ENCODE measurements around the gene GALP.
"Not testable (repeated sequence)": the region's sequence is repeated elsewhere in the genome, so short reads cannot be mapped to it uniquely, and the experiment has no call there.

The GALP gene

GRCh38 chr19:56148096-56148495 lies 27.7 kb upstream of the GALP start:
- no peak for DNase-seq (ENCODE audit: low spot score)

- not testable (repeated sequence) for DNase-seq (ENCODE audit: low spot score)
Measured at GRCh38 chr19:56148955-56149655, 26.7 kb upstream of the GALP start.

DNA sequence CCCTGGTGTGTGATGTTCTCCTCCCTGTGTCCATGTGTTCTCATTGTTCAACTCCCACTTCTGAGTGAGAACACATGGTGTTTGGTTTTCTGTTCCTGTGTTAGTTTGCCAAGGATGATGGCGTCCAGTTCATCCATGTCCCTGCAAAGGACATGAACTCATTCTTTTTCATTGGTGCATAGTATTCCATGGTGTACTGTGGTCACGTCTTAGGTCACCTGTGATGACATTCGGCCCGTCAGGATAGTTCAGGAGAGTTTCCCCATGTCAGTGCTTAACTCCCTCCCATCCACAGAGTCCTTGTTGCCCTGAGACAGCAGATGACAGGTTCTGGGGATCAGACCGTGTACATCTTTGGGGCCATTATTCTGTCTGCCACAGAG lies 26.2 kb upstream of the GALP start:
- no peak for DNase-seq (ENCODE audit: low spot score)

DNA sequence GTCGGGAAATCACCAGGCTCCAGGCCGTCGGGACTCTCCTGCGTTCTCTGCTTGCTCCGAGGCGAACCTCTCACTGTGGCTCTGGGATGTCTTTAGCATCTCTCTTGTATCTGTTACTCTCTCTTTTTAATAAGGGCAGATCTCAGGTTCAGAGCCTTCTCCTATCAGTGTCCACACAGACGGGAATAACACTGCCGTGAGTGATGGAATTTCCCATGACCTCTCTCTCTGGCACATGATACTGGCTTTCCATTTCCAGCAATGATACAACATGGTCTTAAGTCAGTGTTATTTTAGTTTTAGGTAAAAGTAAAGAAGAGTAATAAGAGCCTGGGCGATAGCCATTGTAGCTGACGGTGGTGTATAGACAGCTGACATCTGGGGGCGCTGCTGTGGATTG lies 25.4 kb upstream of the GALP start:
- DNase-seq (ENCODE audit: low spot score): no peak

DNA sequence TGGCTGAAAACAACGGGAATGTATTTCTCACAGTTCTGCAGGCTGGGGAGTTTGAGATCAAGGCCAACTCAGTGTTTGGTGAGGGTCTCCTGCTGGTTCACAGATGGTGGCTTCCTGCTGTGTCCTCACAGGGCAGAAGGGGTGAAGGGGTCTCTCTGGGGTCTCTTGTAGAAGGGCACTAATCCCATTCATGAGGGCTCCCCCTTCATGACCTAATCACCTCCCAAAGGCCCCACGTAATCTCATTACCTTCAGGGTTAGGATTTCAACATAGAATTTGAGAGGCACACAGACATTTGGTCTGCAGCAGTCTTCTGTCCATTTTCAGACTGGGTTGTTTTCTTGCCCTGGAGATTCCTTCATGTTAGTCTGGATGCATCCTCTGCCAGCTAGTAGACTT lies 23.2 kb upstream of the GALP start:
- DNase-seq (ENCODE audit: low spot score): no peak

GRCh38 chr19:56153507-56153906 lies 22.3 kb upstream of the GALP start:
- no peak for DNase-seq (ENCODE audit: low spot score)

DNA sequence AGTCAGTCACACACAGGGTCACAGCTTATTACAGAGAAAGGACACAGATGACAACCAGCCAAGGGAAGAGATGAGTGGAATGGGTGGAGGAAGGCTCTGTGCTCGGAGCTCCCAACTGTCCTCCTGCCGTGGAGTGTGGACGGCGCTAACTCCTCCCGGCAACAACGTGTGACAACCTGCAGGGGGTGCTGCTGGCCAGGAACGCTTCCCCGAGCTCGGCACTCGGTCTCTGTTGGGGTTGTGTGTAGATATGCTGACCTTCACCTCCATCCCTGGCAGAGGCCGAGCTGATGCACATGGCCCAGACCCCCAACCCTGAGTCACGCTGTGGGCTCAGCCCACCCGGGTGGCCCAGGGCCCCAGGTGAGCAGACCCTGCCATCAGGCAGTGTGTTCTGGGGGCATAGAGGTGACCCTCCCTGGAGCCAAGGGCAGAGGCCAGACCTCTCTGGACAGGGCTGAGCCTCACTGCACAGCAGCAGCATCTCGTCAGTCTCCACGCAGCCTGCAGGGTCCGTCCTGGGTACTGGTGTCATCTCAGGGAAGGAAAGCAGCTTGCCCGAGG lies 20.6 kb upstream of the GALP start:
- DNase-seq (ENCODE audit: low spot score): no peak

DNA sequence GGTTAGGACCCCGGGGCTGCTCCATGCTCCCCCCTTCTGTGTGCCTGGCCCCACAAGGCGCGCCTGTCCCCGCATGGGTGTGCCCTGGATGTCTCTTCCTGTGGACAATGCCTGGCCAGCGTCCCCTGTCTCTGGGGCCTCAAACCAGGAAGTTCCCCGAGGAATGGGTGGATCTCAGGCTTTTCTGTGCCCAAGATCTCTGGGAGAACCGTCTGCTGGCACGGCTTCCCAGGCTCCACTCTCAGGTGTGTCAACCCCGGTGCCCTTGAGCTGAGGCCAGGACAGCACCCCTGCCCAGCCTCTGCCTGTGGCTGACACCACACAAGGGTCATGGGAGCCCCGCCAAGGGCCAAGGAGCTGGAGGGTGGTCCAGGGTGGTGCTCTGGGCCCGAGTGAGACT lies 19.0 kb upstream of the GALP start:
- no peak for DNase-seq (ENCODE audit: low spot score)

DNA sequence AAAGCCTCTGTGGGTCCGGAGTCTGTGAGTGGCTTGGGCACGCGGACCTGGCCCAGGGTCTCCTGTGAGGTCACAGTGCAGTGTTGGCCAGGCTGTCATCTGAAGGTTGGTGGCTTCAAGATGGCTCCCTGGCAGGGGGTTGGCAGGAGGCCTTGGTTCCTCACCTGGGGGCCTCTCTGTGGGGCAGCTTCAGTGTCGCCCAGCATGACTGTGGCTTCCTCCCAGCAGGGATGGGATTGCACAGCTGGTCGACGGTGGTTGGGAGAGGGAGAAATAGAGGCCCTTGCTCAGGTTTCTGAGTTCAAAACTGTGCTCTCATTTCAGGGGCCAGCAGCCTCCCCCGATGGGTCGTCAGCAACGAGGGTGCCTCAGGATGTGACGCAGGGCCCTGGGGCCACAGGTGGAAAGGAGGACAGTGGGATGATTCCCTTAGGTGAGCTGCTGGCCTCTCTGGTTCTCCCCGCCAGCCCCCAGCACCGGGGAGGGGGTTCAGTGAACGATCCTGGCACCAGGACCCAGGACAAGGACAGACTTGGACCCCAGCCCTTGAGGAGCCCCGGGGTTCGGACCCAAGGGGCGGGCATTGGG lies 17.5 kb upstream of the GALP start:
- DNase-seq (ENCODE audit: low spot score): no peak

DNA sequence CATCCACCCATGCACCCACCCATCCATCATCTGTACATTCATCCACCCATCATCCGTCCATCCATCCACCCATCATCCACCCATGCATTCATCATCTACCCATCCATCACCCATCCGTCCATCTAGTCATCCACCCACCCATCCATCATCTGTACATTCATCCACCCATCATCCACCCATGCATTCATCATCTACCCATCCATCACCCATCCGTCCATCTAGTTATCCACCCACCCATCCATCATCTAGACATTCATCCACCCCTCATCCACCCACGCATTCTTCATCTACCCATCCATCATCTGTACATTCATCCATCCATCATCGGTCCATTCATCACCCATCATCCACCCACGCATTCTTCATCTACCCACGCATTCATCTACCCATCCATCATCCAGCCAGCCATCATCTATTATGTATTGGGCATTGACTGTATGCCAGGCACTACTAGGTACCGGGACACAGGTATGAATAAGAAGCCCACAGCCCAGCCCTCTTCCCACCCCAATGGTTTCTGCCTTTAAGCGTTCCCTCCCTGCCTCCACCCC lies 16.7 kb upstream of the GALP start:
- no peak for DNase-seq (ENCODE audit: low spot score)

- DNase-seq (ENCODE audit: low spot score): no peak
Measured at GRCh38 chr19:56159622-56160271, 16.1 kb upstream of the GALP start.

DNA sequence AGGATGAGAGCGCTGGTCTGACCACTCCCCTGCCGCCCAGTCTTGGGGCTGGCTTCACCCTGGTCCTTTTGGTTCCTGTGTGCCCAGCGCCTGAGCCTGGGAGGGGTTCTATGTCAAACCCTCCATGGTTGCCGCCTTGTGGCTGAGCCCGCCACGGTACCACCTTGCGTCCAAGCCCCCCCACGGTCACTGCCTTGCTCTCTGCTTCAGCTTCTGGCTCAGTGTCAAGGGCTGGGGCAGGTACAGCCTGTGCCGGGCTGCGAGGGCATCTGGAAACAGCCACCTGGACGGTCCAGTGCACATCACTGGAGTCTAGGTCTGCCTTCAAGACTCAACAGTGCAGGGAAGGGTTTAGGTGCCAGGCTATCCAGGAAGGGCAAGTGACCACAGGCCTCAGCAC lies 14.3 kb upstream of the GALP start:
- no peak for DNase-seq (ENCODE audit: low spot score)

DNA sequence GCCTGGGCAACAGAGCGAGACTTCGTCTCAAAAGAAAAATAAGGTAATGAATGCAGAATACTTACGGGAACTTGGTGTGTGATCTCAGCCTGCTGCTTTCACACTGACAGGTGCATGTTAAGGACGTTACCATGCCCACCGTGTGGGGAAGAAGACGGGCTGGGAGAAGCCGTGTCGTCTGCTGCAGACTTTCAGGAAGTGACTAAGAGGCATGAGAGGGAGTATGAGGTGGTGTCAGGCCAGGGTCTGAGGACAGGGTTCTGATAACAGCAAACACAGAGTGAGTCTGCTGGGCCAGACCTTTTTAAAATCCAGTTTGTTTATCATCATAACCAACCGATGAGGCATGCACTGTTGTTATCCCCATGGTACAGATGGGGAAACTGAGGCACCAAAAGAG lies 13.6 kb upstream of the GALP start:
- no peak for DNase-seq (ENCODE audit: low spot score)

DNA sequence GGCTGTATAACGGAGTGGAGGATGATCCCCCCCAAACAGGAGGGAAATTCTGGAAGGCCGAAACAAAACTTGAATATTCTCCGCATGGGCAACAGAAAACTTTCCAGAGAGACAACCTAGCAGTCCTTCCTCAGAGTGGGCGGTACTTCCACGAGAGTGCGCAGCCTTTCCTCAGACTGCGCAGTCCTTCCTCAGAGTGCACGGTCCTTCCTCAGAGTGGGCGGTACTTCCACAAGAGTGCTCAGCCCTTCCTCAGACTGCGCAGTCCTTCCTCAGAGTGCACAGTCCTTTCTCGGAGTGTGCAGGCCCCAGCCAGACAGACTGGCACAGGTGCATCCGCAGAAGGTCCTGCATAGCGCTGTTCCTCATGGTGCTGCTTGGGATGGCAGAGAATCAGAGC lies 12.7 kb upstream of the GALP start:
- DNase-seq (ENCODE audit: low spot score): no peak

DNA sequence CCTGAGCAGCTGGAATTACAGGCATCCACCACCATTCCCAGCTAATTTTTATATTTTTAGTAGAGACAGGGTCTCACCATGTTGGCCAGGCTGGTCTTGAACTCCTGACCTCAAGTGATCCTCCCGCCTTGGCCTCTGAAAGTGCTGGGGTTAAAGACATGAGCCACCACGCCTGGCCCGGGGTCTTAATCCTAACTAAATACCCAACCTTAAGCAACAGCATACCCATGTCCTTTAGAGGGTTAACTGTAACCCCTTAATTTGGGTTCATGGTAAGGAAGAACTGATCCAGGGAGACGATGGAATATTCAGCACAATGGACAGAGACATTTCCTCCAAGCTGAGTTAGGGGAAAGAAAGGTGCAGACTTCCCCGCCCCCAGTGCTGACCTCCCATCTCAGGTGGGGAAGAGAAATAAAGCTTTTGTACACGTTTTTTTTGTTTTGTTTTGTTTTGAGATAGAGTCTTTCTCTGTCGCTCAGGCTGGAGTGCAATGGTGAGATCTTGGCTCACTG lies 8.7 kb upstream of the GALP start:
- DNase-seq (ENCODE audit: low spot score): no peak

- no peak for DNase-seq (ENCODE audit: low spot score)
Measured at GRCh38 chr19:56170261-56170660, 5.5 kb upstream of the GALP start.

DNA sequence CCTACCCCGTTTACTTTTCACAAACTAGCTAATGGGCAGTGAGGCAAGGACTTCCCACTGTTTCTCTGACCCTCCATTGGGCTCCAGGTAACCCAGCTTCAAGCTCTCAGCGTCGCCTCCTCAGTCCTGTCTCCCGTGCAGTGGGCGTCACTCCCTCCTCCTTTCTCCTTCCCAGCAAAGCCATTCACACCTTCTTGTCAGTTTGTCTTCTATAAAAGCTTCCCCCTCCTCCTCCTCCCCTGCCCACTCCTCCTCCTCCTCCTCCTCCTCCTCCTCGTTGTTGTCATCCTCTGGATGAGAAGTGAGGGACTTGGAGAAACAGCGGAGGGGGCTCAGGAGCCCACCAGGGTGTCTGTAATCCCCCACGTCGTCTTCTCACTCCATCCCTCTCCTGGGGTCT lies 1.7 kb upstream of the GALP start:
- no peak for DNase-seq (ENCODE audit: low spot score)

- DNase-seq (ENCODE audit: low spot score): no peak
Measured at GRCh38 chr19:56174550-56174949, 1.3 kb upstream of the GALP start.

DNA sequence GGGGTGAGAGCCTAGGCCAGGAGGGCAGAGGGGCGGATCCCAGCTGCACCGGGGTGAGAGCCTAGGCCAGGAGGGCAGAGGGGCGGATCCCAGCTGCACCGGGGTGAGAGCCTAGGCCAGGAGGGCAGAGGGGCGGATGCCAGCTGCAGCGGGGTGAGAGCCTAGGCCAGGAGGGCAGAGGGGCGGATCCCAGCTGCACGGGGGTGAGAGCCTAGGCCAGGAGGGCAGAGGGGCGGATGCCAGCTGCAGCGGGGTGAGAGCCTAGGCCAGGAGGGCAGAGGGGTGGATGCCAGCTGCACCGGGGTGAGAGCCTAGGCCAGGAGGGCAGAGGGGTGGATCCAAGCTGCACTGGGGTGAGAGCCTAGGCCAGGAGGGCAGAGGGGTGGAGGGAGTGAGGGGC lies 502 bp downstream of the GALP start:
- DNase-seq (ENCODE audit: low spot score): not testable (repeated sequence)

DNA sequence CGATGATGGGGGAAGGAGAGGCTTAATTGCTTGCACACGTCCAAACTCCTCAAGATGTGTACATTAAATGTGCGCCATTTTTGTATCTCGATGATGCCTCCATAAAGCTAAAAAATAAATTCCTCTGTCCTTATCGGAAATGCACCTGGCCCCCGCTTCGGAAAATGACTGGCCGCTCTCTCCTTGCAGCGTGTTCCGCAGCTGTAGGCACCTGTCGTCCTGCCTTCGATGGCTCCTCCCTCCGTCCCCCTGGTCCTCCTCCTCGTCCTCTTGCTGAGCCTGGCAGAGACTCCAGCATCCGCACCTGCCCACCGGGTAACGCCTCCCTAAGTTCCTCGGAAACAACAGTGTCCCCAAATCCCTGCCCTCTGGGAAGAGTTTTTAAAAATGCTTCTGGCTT lies 1.1 kb downstream of the GALP start:
- DNase-seq (ENCODE audit: low spot score): no peak

GRCh38 chr19:56177564-56178243 lies 1.9 kb downstream of the GALP start:
- DNase-seq (ENCODE audit: low spot score): no peak

- DNase-seq (ENCODE audit: low spot score): no peak
Measured at GRCh38 chr19:56189785-56190184, 14.0 kb downstream of the GALP start.
